Coronary artery (tissue), 2 donors: Measurements from ENCODE around the gene GLT1D1.

ENCODE experiments used
- DNase-seq: peaks from one replicate; pipeline ENCODE4 v3.0.0-alpha.2; 2017; ENCODE audit warnings: low spot score
- H3K27ac ChIP-seq, 2 donors: fragments of 200-600 bp; sonication (generic); one replicate each; pipeline ENCODE4 v1.5.1; 2016 to 2019
- H3K4me3 ChIP-seq: fragments of 200-600 bp; sonication (generic); 2 replicates; pipeline ENCODE4 v1.5.1; 2016; ENCODE audit warnings: mild to moderate bottlenecking, moderate library complexity
- CTCF ChIP-seq: fragments of 200-600 bp; sonication (generic); IDR thresholded peaks from one replicate; pipeline ENCODE4 v1.5.1; 2019; ENCODE audit warnings: antibody characterized with exemption

Gene GLT1D1

GRCh38 chr12:129028844-129029243 is 175.6 kb downstream of the GLT1D1 start:
- DNase-seq, result no peak
- no peak for TF ChIP-seq CTCF
- Histone ChIP-seq H3K27ac (no peak overlapping the region), H3K4me3 (no peak overlapping the region)
